Measurements from ENCODE around the gene ZNF624.

The ZNF624 gene

GRCh38 chr17:16593356-16594102 lies 60.1 kb downstream of the ZNF624 start:
- no peak for DNase-seq

GRCh38 chr17:16589097-16589969 lies 64.3 kb downstream of the ZNF624 start:
- peak; percentile 94 for DNase-seq

- DNase-seq: no peak
These were observed 67.9 kb downstream of the ZNF624 start for GRCh38 chr17:16585796-16586195.

GRCh38 chr17:16584273-16584995 lies 69.2 kb downstream of the ZNF624 start:
- DNase-seq: peak; percentile 87

GRCh38 chr17:16583781-16584180 lies 69.9 kb downstream of the ZNF624 start:
- DNase-seq: no peak

GRCh38 chr17:16573466-16573865 lies 80.2 kb downstream of the ZNF624 start:
- no peak for DNase-seq
